HepG2 (cell line): ENCODE results near the gene EXOC3L4. TPM values are rescaled to one million over a fixed set of nuclear protein-coding genes. Genes with fewer than 3 reads are reported as not detected.

Experiments
- AGO1 ChIP-seq: fragments of 200-400 bp; formaldehyde crosslinking; IDR thresholded peaks from 2 replicates; pipeline ENCODE4 v1.6.1; 2017; ENCODE audit warnings: mild to moderate bottlenecking, low read depth, low read length, moderate library complexity; ENCODE audit not compliant: poor library complexity, severe bottlenecking
- AGO2 ChIP-seq: fragments of 200-400 bp; formaldehyde crosslinking; optimal IDR thresholded peaks from 2 replicates; pipeline ENCODE3; 2017; ENCODE audit warnings: mild to moderate bottlenecking, low read depth, low read length, moderate library complexity
- ERF ChIP-seq: IDR thresholded peaks from 2 replicates; pipeline ENCODE4 v1.6.1; 2018; ENCODE audit warnings: missing biosample characterization, missing genetic modification reagents
- FOXP1 ChIP-seq, 2 experiments: fragments of 450-650 bp in 1 of 2; IDR thresholded peaks; 2 replicates each; pipeline ENCODE4 v1.6.1; 2017 to 2018; ENCODE audit warnings: antibody characterized with exemption in 1 of 2
- GABPA ChIP-seq, 2 experiments: IDR thresholded peaks; 2 replicates each; pipeline ENCODE4 v1.6.1; 2011 to 2016; ENCODE audit warnings: low read depth in 2 of 2, low read length in 1 of 2, missing biosample characterization in 1 of 2, missing genetic modification characterization in 1 of 2
- IRX3 ChIP-seq: sonication (generic); formaldehyde crosslinking; IDR thresholded peaks from 2 replicates; pipeline ENCODE4 v1.8.1; 2023; ENCODE audit warnings: mild to moderate bottlenecking, low read depth, missing genetic modification reagents, borderline replicate concordance
- LCORL ChIP-seq, 2 experiments: fragments of 450-650 bp in 1 of 2; sonication (generic) in 1 of 2; formaldehyde crosslinking in 1 of 2; IDR thresholded peaks; 2 replicates each; pipeline versions ENCODE4 v1.5.0 to v1.6.1; 2017 to 2020; ENCODE audit warnings: antibody characterized with exemption in 1 of 2, missing genetic modification reagents in 1 of 2
- MAZ ChIP-seq, 2 experiments: sonication (generic) in 1 of 2; formaldehyde crosslinking in 1 of 2; IDR thresholded peaks; 2 replicates each; pipeline versions ENCODE4 v1.5.0 to v1.6.1; 2012 to 2020; ENCODE audit warnings: low read depth in 2 of 2, mild to moderate bottlenecking in 2 of 2, borderline replicate concordance in 1 of 2, improper control_type of control experiment in 1 of 2, low read length in 1 of 2, missing genetic modification reagents in 1 of 2, moderate library complexity in 1 of 2
- NFYC ChIP-seq: IDR thresholded peaks from 2 replicates; pipeline ENCODE4 v1.6.1; 2016; ENCODE audit warnings: missing genetic modification reagents, missing compliant biosample characterization
- PLRG1 ChIP-seq: fragments of 450-650 bp; conservative IDR thresholded peaks from 2 replicates; pipeline ENCODE4 v1.6.1; 2016
- SOX6 ChIP-seq, 2 experiments: fragments of 450-650 bp in 1 of 2; sonication (generic) in 1 of 2; formaldehyde crosslinking in 1 of 2; IDR thresholded peaks; 2 replicates each; pipeline versions ENCODE4 v1.4.0 to v1.6.1; 2017 to 2020; ENCODE audit warnings: antibody characterized with exemption in 1 of 2, mild to moderate bottlenecking in 1 of 2, missing genetic modification reagents in 1 of 2
- TMF1 ChIP-seq: sonication (generic); formaldehyde crosslinking; IDR thresholded peaks from 2 replicates; pipeline ENCODE4 v1.8.1; 2022; ENCODE audit warnings: low read depth, missing genetic modification reagents
- polyA plus RNA-seq, 8 experiments: library from polyadenylated mRNA; depleted of rRNA in 3 of 8; stranded (reverse) in 7 of 8; unstranded in 1 of 8; fragments of >200 nt; fragmentation: Illumina TruSeq in 4 of 8; extraction: Trizol in 4 of 8; gene quantifications; 2 replicates each; pipeline versions ENCODE4 v1.2.1 to v1.2.3, GENCODE V29; 2011 to 2016; ENCODE audit warnings: low read depth in 4 of 8, missing spikeins in 1 of 8, mixed read lengths in 1 of 8; ENCODE audit not compliant: insufficient read depth in 1 of 8
- total RNA-seq, 5 experiments: library from RNA; depleted of rRNA; stranded (reverse); fragments of >200 nt; fragmentation: Illumina TruSeq; extraction: Trizol; gene quantifications; 2 replicates each; pipeline ENCODE4 v1.2.3, GENCODE V29; 2016; ENCODE audit warnings: low read depth in 1 of 5

Gene EXOC3L4
- total and polyA plus RNA-seq, 2 of the 13 experiments (the other 11 are each of a cell fraction or from before 2014, with no cell fraction given), result 11.8 to 27.0 TPM

DNA sequence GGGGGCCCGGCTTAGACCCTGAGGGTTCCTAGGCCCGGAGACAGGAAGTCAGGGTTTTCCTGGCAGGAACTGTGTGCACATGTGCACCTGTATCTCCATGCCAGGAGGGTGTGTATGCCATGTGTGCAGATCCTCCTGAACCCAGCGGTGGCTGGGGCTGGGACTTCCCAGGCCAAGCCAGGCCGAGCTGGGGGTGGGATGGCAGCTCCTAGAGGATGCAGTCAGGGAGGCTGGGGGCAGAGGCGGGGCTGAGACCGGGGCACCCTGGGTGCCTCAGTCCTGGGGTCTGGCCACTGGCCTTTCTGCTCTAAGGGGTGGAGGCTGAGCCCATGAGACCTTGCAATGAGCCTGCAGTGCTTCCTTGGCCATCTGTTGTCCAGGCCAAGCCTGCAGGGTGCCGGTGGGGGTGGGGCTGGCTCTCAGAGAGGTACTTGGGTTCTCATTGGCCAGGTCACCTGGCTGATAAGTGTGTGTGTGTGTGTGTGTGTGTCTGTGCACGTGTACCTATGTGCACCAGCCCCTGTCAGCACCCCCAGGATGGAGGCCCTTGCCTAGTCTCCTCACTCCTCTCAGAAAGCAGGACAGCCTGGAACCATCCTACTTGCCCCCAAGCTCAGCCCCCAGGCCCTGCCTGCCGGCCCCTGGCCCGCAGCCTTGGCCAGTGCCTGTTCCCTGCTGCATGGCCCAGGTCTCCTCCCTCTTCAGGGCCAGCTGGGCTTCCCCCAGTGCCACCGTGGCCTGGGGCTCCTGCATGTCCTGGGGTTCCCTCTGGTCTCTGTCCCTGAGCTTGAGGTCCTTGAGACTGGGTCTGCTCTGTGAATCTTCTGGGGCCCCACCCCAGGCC lies 18.1 kb downstream of the EXOC3L4 start (continued):
- TF ChIP-seq GABPA (IDR thresholded peaks at IDR 0.05; ENCODE audit: low read depth, low read length) (peak; percentile 12; the same call in 1 of the 2 replicates), GABPA (CRISPR knock-in tag; IDR thresholded peaks at IDR 0.05; ENCODE audit: low read depth) (no peak), PLRG1 (no peak), TMF1 (CRISPR knock-in tag) (peak; percentile 47; the same call in 1 of the 2 replicates), ERF (CRISPR knock-in tag) (no peak), FOXP1 (IDR thresholded peaks at IDR 0.05) (no peak), FOXP1 (CRISPR knock-in tag; IDR thresholded peaks at IDR 0.05) (no peak), AGO1 (peak; percentile 53), AGO2 (peak; percentile 84), SOX6 (IDR thresholded peaks at IDR 0.05) (no peak), SOX6 (CRISPR knock-in tag; IDR thresholded peaks at IDR 0.05) (0 out of 2 replicates have a peak, but pooled peaks have one; percentile 12), NFYC (CRISPR knock-in tag) (peak; percentile 28; the same call in 1 of the 2 replicates), MAZ (IDR thresholded peaks at IDR 0.05; ENCODE audit: borderline replicate concordance, low read depth, low read length) (no peak), MAZ (CRISPR knock-in tag; IDR thresholded peaks at IDR 0.05; ENCODE audit: low read depth) (peak; percentile 41; the same call in 1 of the 2 replicates), LCORL (IDR thresholded peaks at IDR 0.05) (no peak), LCORL (CRISPR knock-in tag; IDR thresholded peaks at IDR 0.05) (peak; percentile 20; the same call in 1 of the 2 replicates), IRX3 (0 out of 2 replicates have a peak, but pooled peaks have one; percentile 23)
